GM12878 (cell line): ENCODE data around the gene FRMD5. TPM values are rescaled to one million over a fixed set of nuclear protein-coding genes. Genes with fewer than 3 reads are reported as not detected.

ENCODE experiments used
- ATAC-seq: fragments of 200-7000 bp; cut with Tn5 transposase; 3 replicates; pipeline ENCODE4 v1.9.1; 2020; ENCODE audit warnings: mild to moderate bottlenecking, moderate library complexity
- BruUV-seq: library from RNA; stranded (reverse); fragments of 400-500 nt; replicated peaks from 2 replicates; lab custom pipeline; 2021; lab: Mats Ljungman, UMichigan
- CTCF ChIA-PET: fragments of 300-600 bp; sonication (Branson Sonifier 250); formaldehyde crosslinking; extraction: SDS; loops from one replicate; lab custom pipeline; 2021; ENCODE audit warnings: inconsistent platforms; lab: Yijun Ruan, JAX
- POLR2A ChIA-PET: fragments of 350-600 bp; formaldehyde crosslinking; extraction: SDS; loops from one replicate; lab custom pipeline; 2021; ENCODE audit warnings: inconsistent platforms; lab: Charles Lee
- RAD21 ChIA-PET: fragments of 300-600 bp; sonication (Branson Sonifier 250); formaldehyde crosslinking; loops from one replicate; lab custom pipeline; 2023; ENCODE audit warnings: antibody characterized with exemption; ENCODE audit not compliant: unreplicated experiment; lab: Charles Lee
- SMC1A ChIA-PET: fragments of 300-600 bp; sonication (Branson Sonifier 250); formaldehyde crosslinking; loops from one replicate; lab custom pipeline; 2023; ENCODE audit not compliant: unreplicated experiment, uncharacterized antibody; lab: Charles Lee
- DNase-seq: peaks from one replicate; pipeline ENCODE4 v3.0.0-alpha.2; 2011; ENCODE audit warnings: low read depth, low spot score
- FAIRE-seq: peaks from 3 replicates; lab custom pipeline; 2011; peaks lifted over from hg19 to GRCh38; lab: Jason Lieb, UNC
- H2AFZ ChIP-seq: 2 replicates; pipeline ENCODE4 v1.6.0; 2011; ENCODE audit warnings: low read depth, low read length, control low read depth; ENCODE audit not compliant: control insufficient read depth
- H3K27ac ChIP-seq: 2 replicates; pipeline ENCODE4 v1.5.1; 2011; ENCODE audit warnings: control low read depth; ENCODE audit not compliant: control insufficient read depth, insufficient read depth
- H3K27me3 ChIP-seq, 2 experiments: replicated peaks in 1 of 2; 2 replicates each; pipeline versions ENCODE4 v1.6.0 to v1.6.1; 2011; ENCODE audit warnings: low read length in 1 of 2; ENCODE audit not compliant: control insufficient read depth in 2 of 2, insufficient read depth in 2 of 2
- H3K36me3 ChIP-seq, 2 experiments: 2 replicates each; pipeline ENCODE4 v1.5.1; 2011; ENCODE audit warnings: low read length in 1 of 2; ENCODE audit not compliant: control insufficient read depth in 2 of 2, insufficient read depth in 2 of 2
- H3K4me1 ChIP-seq: 2 replicates; pipeline ENCODE4 v1.6.1; 2011; ENCODE audit warnings: mild to moderate bottlenecking, low read length, moderate library complexity, mixed read lengths; ENCODE audit not compliant: control insufficient read depth, insufficient read depth
- H3K4me2 ChIP-seq: 2 replicates; pipeline ENCODE4 v1.6.0; 2011; ENCODE audit warnings: control low read depth; ENCODE audit not compliant: control insufficient read depth, insufficient read depth
- H3K4me3 ChIP-seq: fragments of 200-600 bp; sonication (generic); 2 replicates; pipeline ENCODE4 v1.5.1; 2016
- H3K79me2 ChIP-seq: 2 replicates; pipeline ENCODE4 v1.6.0; 2011; ENCODE audit warnings: low read length; ENCODE audit not compliant: control insufficient read depth, insufficient read depth
- H3K9ac ChIP-seq: 2 replicates; pipeline ENCODE4 v1.8.0; 2011; ENCODE audit warnings: low read length, control low read depth, mixed read lengths; ENCODE audit not compliant: control insufficient read depth, insufficient read depth
- H3K9me3 ChIP-seq: replicated peaks from 3 replicates; pipeline ENCODE4 v1.5.1; 2011; ENCODE audit warnings: mild to moderate bottlenecking, low read length; ENCODE audit not compliant: control insufficient read depth, insufficient read depth
- H4K20me1 ChIP-seq: 2 replicates; pipeline ENCODE4 v1.6.0; 2011; ENCODE audit not compliant: control insufficient read depth, insufficient read depth
- BACH1 ChIP-seq: fragments of 450-650 bp; IDR thresholded peaks from 2 replicates; pipeline ENCODE4 v1.6.1; 2017; ENCODE audit warnings: mild to moderate bottlenecking, borderline replicate concordance
- EGR1 ChIP-seq, 2 experiments: IDR thresholded peaks; 1 replicate in 1 of 2; 2 replicates in 1 of 2; pipeline ENCODE4 v1.6.1; 2011 to 2012; ENCODE audit warnings: low read depth in 2 of 2, low read length in 2 of 2, borderline replicate concordance in 1 of 2, mild to moderate bottlenecking in 1 of 2, moderate library complexity in 1 of 2
- HDGF ChIP-seq: fragments of 450-650 bp; IDR thresholded peaks from 2 replicates; pipeline ENCODE4 v1.6.1; 2016; ENCODE audit warnings: antibody characterized with exemption
- KLF5 ChIP-seq: fragments of 450-650 bp; IDR thresholded peaks from 2 replicates; pipeline ENCODE4 v1.6.1; 2014; ENCODE audit warnings: mild to moderate bottlenecking; ENCODE audit not compliant: partially characterized antibody
- MAX ChIP-seq: IDR thresholded peaks from 2 replicates; pipeline ENCODE4 v1.6.1; 2012; ENCODE audit warnings: low read depth, low read length, improper control_type of control experiment
- NBN ChIP-seq: fragments of 450-650 bp; IDR thresholded peaks from 2 replicates; pipeline ENCODE4 v1.6.1; 2016
- NFXL1 ChIP-seq: fragments of 450-650 bp; IDR thresholded peaks from 2 replicates; pipeline ENCODE4 v1.6.1; 2017; ENCODE audit warnings: antibody characterized with exemption, mild to moderate bottlenecking, borderline replicate concordance
- POLR2AphosphoS5 ChIP-seq: IDR thresholded peaks from 2 replicates; pipeline ENCODE4 v1.6.1; 2011; ENCODE audit warnings: mild to moderate bottlenecking, low read length, inconsistent platforms
- RELB ChIP-seq: fragments of 450-650 bp; IDR thresholded peaks from 2 replicates; pipeline ENCODE4 v1.6.1; 2017; ENCODE audit warnings: low read depth, mild to moderate bottlenecking, moderate library complexity
- TCF12 ChIP-seq: IDR thresholded peaks from 2 replicates; pipeline ENCODE4 v1.6.1; 2011; ENCODE audit warnings: low read depth, mild to moderate bottlenecking, low read length
- ZBTB11 ChIP-seq: fragments of 450-650 bp; formaldehyde crosslinking; IDR thresholded peaks from 2 replicates; pipeline ENCODE4 v1.5.0; 2022; ENCODE audit warnings: mild to moderate bottlenecking, missing genetic modification characterization
- ZNF207 ChIP-seq: fragments of 450-650 bp; IDR thresholded peaks from 2 replicates; pipeline ENCODE4 v1.6.1; 2014; ENCODE audit warnings: antibody characterized with exemption, mild to moderate bottlenecking, borderline replicate concordance
- WGBS: methylation state at CpG from one replicate; pipeline ENCODE4 v1.1.6; 2016; ENCODE audit warnings: low lambda C conversion rate; ENCODE audit not compliant: insufficient replicate concordance, insufficient coverage; ENCODE audit errors: missing lambda C conversion rate; 5-methylcytosine and 5-hydroxymethylcytosine counted together
- in situ Hi-C: fragments of 300-500 bp; cut with MboI; formaldehyde crosslinking; loops from 9 replicates; pipeline ENCODE4 v1.14.3; 2018; ENCODE audit warnings: mixed read lengths
- intact Hi-C: fragments of 100-400 bp; cut with micrococcal nuclease; formaldehyde crosslinking; loops from one replicate; pipeline ENCODE4 v1.14.2; 2022; ENCODE audit not compliant: unreplicated experiment
- polyA plus RNA-seq, 11 experiments: library from polyadenylated mRNA; depleted of rRNA in 4 of 11; unstranded in 6 of 11; stranded (reverse) in 5 of 11; fragments of >200 nt; fragmentation: Nextera tagmentation in 4 of 11; fragmentation: Illumina TruSeq in 1 of 11; extraction: Ambion mirVana in 4 of 11; extraction: Trizol in 1 of 11; gene quantifications; 1 replicate in 1 of 11; 2 replicates in 10 of 11; pipeline versions ENCODE4 v1.2.1 to v1.2.3, GENCODE V29; 2011 to 2016; ENCODE audit warnings: inconsistent platforms in 2 of 11, missing spikeins in 2 of 11, low read depth in 1 of 11
- total RNA-seq, 4 experiments: library from RNA; depleted of rRNA in 3 of 4; stranded (reverse); fragments of >200 nt in 3 of 4; fragmentation: Illumina TruSeq in 1 of 4; extraction: Trizol in 1 of 4; gene quantifications; 2 replicates each; pipeline versions ENCODE4 v1.2.1 to v1.2.3, GENCODE V29; 2013 to 2021

Gene FRMD5
- total and polyA plus RNA-seq, 10 of the 15 experiments (the other 5 are each of a cell fraction or from before 2014, with no cell fraction given), result 0.26 to 6.4 (median 0.68) TPM; not detected in 1

- no peaks in the 10 kb centered on the region for H4K20me1 ChIP-seq
- no peak for FAIRE-seq
- H2AFZ ChIP-seq, result no peak overlapping the region
- H3K27ac ChIP-seq, result no peak overlapping the region
- H3K9ac ChIP-seq, result no peak overlapping the region
- ATAC-seq, result no peak
- H3K4me3 ChIP-seq, result no peak overlapping the region
- TF ChIP-seq HDGF, result no peak
- TF ChIP-seq KLF5, result no peak
- TF ChIP-seq, all 136 proteins: peak for 0
- BruUV-seq, result no TSS peak
- no peak overlapping the region for H3K4me2 ChIP-seq
- ChIA-PET SMC1A (no interaction called here), RAD21 (no interaction called here), CTCF (interaction anchor here (0.7 to 1.8 kb wide), 3 partner anchors 10 to 147 kb away, joined by 3 to 7 read pairs (median 3); no protein-coding TSS in a partner anchor), POLR2A (no interaction called here)
- H3K36me3 ChIP-seq, result no peaks in the 10 kb centered on the region
- 70% methylated on average over 5 of the region's 5 CpGs for WGBS
- H3K4me1 ChIP-seq, result no peaks in the 10 kb centered on the region
- intact Hi-C loops (no loop called here), in situ Hi-C loops (no loop called here)
- no peaks in the 10 kb centered on the region for H3K79me2 ChIP-seq
- no peaks in the 10 kb centered on the region for H3K9me3 ChIP-seq
- H3K27me3 ChIP-seq, result no peaks in the 10 kb centered on the region
- no peak for DNase-seq
Observed at GRCh38 chr15:43919540-43920253, 275.4 kb downstream of the FRMD5 start.

GRCh38 chr15:43918717-43919116 is 276.4 kb downstream of the FRMD5 start:
- no peak overlapping the region for H3K27ac ChIP-seq
- H2AFZ ChIP-seq, result no peak overlapping the region
- ChIA-PET RAD21 (no interaction called here), POLR2A (no interaction called here), CTCF (interaction anchor here (1.1 to 1.8 kb wide), 2 partner anchors 14 to 148 kb away, joined by 4 to 7 read pairs; no protein-coding TSS in a partner anchor), SMC1A (interaction anchor here (0.6 to 1.9 kb wide), 2 partner anchors 14 to 57 kb away, joined by 3 to 4 read pairs; no protein-coding TSS in a partner anchor)
- H3K36me3 ChIP-seq, result no peaks in the 10 kb centered on the region
- no peak for FAIRE-seq
- no peak overlapping the region for H3K4me3 ChIP-seq
- no peaks in the 10 kb centered on the region for H3K27me3 ChIP-seq
- H4K20me1 ChIP-seq, result no peaks in the 10 kb centered on the region
- 37% methylated on average over 6 of the region's 6 CpGs for WGBS
- H3K4me2 ChIP-seq, result no peak overlapping the region
- H3K79me2 ChIP-seq, result no peaks in the 10 kb centered on the region
- ATAC-seq, result no peak
- in situ Hi-C loops, result no loop called here
- no peaks in the 10 kb centered on the region for H3K9me3 ChIP-seq
- H3K9ac ChIP-seq, result no peak overlapping the region
- BruUV-seq, result no TSS peak
- DNase-seq, result no peak
- no peaks in the 10 kb centered on the region for H3K4me1 ChIP-seq
- intact Hi-C loops, result no loop called here
- TF ChIP-seq TCF12 (no peak), BACH1 (no peak), NFXL1 (no peak), NBN (no peak), POLR2AphosphoS5 (no peak), RELB (no peak), ZBTB11 (CRISPR knock-in tag) (no peak), ZNF207 (no peak), MAX (no peak), EGR1 (IDR thresholded peaks at IDR 0.05; ENCODE audit: borderline replicate concordance in 1 of 2, low read depth in 2 of 2, low read length in 2 of 2) (no peak)
